Suprapubic skin (tissue), 4 donors: ENCODE measurements around the gene ADGRD1. TPM values are rescaled to one million over a fixed set of nuclear protein-coding genes. Genes with fewer than 3 reads are reported as not detected.

ENCODE experiments used
- DNase-seq, 2 donors: peaks; one replicate each; pipeline ENCODE4 v3.0.0-alpha.2; 2019; ENCODE audit warnings: low spot score in 2 of 2
- H3K27ac ChIP-seq: fragments of 200-600 bp; sonication (generic); one replicate; pipeline ENCODE4 v1.5.1; 2019
- H3K27me3 ChIP-seq: fragments of 200-600 bp; sonication (generic); one replicate; pipeline ENCODE4 v1.5.1; 2019
- H3K36me3 ChIP-seq: fragments of 200-600 bp; sonication (generic); one replicate; pipeline ENCODE4 v1.5.1; 2019
- H3K4me1 ChIP-seq: fragments of 200-600 bp; sonication (generic); one replicate; pipeline ENCODE4 v1.5.1; 2019
- H3K4me3 ChIP-seq: fragments of 200-600 bp; sonication (generic); one replicate; pipeline ENCODE4 v1.5.1; 2019; ENCODE audit warnings: mild to moderate bottlenecking
- H3K9me3 ChIP-seq: fragments of 200-600 bp; sonication (generic); one replicate; pipeline ENCODE4 v1.5.1; 2019
- EP300 ChIP-seq: sonication (generic); formaldehyde crosslinking; IDR thresholded peaks from one replicate; pipeline ENCODE4 v1.6.1; 2017; ENCODE audit warnings: antibody characterized with exemption
- POLR2A ChIP-seq, 2 donors: fragments of 450-650 bp; IDR thresholded peaks; one replicate each; pipeline ENCODE4 v1.6.1; 2017; ENCODE audit warnings: antibody characterized with exemption in 2 of 2, mild to moderate bottlenecking in 2 of 2, moderate library complexity in 2 of 2
- POLR2AphosphoS5 ChIP-seq, 3 donors: sonication (generic); formaldehyde crosslinking; IDR thresholded peaks; one replicate each; pipeline ENCODE4 v1.6.1; 2017; ENCODE audit warnings: antibody characterized with exemption in 3 of 3
- WGBS: methylation state at CpG from one replicate; pipeline ENCODE4 v1.1.5; 2018; 5-methylcytosine and 5-hydroxymethylcytosine counted together
- total RNA-seq, 4 donors: library from RNA; depleted of rRNA; stranded (reverse); fragments of >200 nt; gene quantifications; one replicate each; pipeline ENCODE4 v1.1.0, GENCODE V29; 2016
- TF ChIP-seq, protein P1 (sequence below), 2 donors: fragments of 200-600 bp in 1 of 2; fragments of 450-650 bp in 1 of 2; sonication (generic) in 1 of 2; IDR thresholded peaks; one replicate each; pipeline ENCODE4 v1.5.1; 2016 to 2019; ENCODE audit warnings: antibody characterized with exemption in 2 of 2, mild to moderate bottlenecking in 1 of 2, moderate library complexity in 1 of 2

Gene ADGRD1
- total RNA-seq, 4 donors from 2014 or later = 4.2 to 12.4 (median 10.4) TPM

GRCh38 chr12:131140069-131140435, 186.3 kb downstream of the ADGRD1 start:
- no peaks in the 10 kb centered on the region for H3K9me3 ChIP-seq
- H3K4me3 ChIP-seq = no peak overlapping the region
- H3K27me3 ChIP-seq = peaks cover 7% of the 10 kb centered on the region
- H3K36me3 ChIP-seq = no peaks in the 10 kb centered on the region
- TF ChIP-seq POLR2A (IDR thresholded peaks at IDR 0.05) (no peak), POLR2AphosphoS5 (IDR thresholded peaks at IDR 0.05) (no peak), EP300 (no peak)
- TF ChIP-seq, protein P1, sequence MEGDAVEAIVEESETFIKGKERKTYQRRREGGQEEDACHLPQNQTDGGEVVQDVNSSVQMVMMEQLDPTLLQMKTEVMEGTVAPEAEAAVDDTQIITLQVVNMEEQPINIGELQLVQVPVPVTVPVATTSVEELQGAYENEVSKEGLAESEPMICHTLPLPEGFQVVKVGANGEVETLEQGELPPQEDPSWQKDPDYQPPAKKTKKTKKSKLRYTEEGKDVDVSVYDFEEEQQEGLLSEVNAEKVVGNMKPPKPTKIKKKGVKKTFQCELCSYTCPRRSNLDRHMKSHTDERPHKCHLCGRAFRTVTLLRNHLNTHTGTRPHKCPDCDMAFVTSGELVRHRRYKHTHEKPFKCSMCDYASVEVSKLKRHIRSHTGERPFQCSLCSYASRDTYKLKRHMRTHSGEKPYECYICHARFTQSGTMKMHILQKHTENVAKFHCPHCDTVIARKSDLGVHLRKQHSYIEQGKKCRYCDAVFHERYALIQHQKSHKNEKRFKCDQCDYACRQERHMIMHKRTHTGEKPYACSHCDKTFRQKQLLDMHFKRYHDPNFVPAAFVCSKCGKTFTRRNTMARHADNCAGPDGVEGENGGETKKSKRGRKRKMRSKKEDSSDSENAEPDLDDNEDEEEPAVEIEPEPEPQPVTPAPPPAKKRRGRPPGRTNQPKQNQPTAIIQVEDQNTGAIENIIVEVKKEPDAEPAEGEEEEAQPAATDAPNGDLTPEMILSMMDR (IDR thresholded peaks at IDR 0.05) = no peak
- no peak overlapping the region for H3K27ac ChIP-seq
- no peak for DNase-seq
- WGBS = 91% methylated on average over 4 of the region's 12 CpGs
- no peaks in the 10 kb centered on the region for H3K4me1 ChIP-seq

DNA sequence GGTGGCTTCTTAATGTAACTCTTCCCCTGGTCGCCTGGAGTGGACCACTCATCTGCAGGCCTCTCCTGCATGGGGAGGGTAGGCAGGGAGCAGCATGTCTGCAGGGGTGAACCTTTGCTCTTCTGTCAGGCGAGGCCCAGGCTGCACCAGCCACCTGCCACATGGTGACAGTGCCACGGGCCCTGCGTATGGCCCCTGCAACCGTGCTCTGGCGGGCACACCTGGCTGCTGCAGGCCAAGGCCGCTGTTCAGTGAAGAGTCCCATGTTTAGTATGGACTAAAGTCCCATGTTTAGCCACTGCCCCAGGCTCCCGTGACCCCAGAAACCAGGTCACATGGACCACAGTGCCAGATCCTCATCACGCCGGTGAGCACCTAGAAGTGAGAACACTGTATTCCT, 187.0 kb downstream of the ADGRD1 start:
- H3K4me3 ChIP-seq = no peak overlapping the region
- 77% methylated on average over 5 of the region's 10 CpGs for WGBS
- no peaks in the 10 kb centered on the region for H3K9me3 ChIP-seq
- no peaks in the 10 kb centered on the region for H3K36me3 ChIP-seq
- TF ChIP-seq POLR2AphosphoS5 (IDR thresholded peaks at IDR 0.05) = no peak
- no peak for TF ChIP-seq EP300
- TF ChIP-seq POLR2A (IDR thresholded peaks at IDR 0.05) = no peak
- TF ChIP-seq, protein P1 (IDR thresholded peaks at IDR 0.05) = no peak
- DNase-seq = no peak
- peaks cover 7% of the 10 kb centered on the region for H3K27me3 ChIP-seq
- H3K27ac ChIP-seq = no peak overlapping the region
- H3K4me1 ChIP-seq = no peaks in the 10 kb centered on the region

DNA sequence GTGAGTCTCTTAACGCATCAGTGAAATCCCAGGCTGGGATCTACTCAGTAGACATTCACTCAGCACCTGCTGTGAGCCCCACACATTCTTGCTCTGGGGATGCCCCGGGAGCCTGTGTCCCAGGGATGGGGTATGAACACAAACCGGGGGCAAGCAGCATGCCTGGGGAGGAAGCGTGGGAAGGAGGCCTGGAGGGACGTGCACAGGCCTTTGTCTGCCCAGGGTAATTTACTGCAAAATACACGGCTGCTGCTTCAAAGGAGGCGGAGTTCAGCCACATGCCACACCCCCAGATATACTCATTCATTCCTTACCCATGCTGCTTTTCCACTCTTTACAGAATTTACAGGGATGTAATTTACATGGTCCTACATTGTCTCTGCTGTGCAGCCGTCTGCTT, 187.8 kb downstream of the ADGRD1 start:
- Histone ChIP-seq H3K36me3 (no peaks in the 10 kb centered on the region), H3K4me1 (no peaks in the 10 kb centered on the region), H3K27ac (no peak overlapping the region), H3K27me3 (peaks cover 7% of the 10 kb centered on the region), H3K4me3 (no peak overlapping the region), H3K9me3 (no peaks in the 10 kb centered on the region)
- WGBS = 58% methylated on average over 8 of the region's 8 CpGs
- no peak for TF ChIP-seq EP300
- TF ChIP-seq, protein P1 (IDR thresholded peaks at IDR 0.05) = no peak
- TF ChIP-seq POLR2AphosphoS5 (IDR thresholded peaks at IDR 0.05) = no peak
- no peak for TF ChIP-seq POLR2A (IDR thresholded peaks at IDR 0.05)
- no peak for DNase-seq

DNA sequence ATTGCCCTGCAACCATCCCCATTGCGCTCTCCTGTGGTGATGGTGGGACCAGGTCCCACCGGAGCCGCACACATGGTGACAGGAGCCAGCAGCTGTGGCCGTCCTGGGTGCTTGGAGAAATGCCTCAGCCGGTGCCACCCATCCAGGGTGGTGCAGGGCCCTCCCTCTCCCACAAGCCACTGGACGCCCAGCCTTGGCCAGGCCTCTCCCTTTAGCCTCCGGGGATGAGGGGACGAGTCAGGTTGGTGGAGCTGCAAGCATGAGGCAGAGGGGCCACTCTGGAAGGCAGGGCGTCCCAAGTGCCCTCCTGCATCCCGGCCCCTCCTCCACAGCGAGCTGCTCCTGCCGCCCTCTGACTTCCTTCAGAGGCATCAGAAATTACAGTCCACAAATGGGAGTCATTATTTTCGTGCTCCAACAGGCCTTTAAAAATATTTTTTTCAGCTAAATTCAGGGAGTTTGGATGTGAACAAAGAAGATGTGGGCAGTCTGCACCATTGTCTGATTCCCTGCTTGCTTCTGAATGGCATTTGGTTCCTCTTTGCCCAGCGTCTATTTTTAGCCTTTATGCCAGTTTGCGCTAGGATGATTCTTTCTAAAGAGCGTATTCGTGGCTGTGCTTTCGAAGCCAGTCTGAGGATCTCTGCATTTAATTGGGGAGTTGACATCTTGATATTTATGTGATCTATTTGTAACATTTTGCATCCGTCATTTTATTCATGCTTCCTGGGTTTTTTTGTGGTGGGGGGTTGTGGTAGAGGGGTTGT, 189.4 kb downstream of the ADGRD1 start:
- Histone ChIP-seq H3K36me3 (no peaks in the 10 kb centered on the region), H3K27me3 (peaks cover 7% of the 10 kb centered on the region), H3K4me1 (no peaks in the 10 kb centered on the region), H3K4me3 (no peak overlapping the region), H3K27ac (no peak overlapping the region), H3K9me3 (no peaks in the 10 kb centered on the region)
- 58% methylated on average over 17 of the region's 19 CpGs for WGBS
- DNase-seq = no peak
- TF ChIP-seq POLR2A (IDR thresholded peaks at IDR 0.05) (no peak), POLR2AphosphoS5 (IDR thresholded peaks at IDR 0.05) (no peak)

DNA sequence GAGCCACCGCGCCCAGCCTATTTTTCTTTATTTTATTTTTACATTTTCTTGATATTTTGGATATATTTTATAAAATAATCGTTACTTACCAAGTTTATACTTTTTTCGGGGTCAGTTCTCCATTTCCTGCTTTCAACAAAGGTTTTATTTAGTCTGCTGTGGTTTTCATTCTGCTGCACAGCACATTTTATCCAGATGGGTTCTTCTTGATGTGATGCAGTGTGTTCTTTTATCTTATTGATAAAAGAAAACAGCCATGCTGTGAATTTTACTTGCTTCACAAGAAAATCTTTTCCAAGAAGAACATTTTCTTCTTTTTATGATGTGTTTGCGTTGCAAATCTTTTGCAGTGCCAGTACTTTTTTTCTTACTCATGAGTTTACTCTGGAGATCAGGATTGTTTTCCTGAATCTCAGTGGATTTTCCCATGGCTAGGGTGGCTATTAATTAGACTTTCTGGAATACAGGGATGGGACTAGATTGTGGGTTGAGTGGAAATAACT, 192.5 kb downstream of the ADGRD1 start:
- Histone ChIP-seq H3K27ac (no peak overlapping the region), H3K4me1 (no peaks in the 10 kb centered on the region), H3K27me3 (no peaks in the 10 kb centered on the region), H3K4me3 (no peak overlapping the region), H3K9me3 (no peaks in the 10 kb centered on the region), H3K36me3 (no peaks in the 10 kb centered on the region)
- 72% methylated on average over 5 of the region's 5 CpGs for WGBS
- DNase-seq = no peak
- no peak for TF ChIP-seq POLR2A (IDR thresholded peaks at IDR 0.05)
- TF ChIP-seq, protein P1 (IDR thresholded peaks at IDR 0.05) = no peak
- TF ChIP-seq POLR2AphosphoS5 (IDR thresholded peaks at IDR 0.05) = no peak
- no peak for TF ChIP-seq EP300
